WI38 (cell line): Measurements from ENCODE around the gene RTN1.

Experiments used
- H3K4me3 ChIP-seq: 2 replicates; pipeline ENCODE4 v1.5.1; 2011; ENCODE audit warnings: low read depth, mild to moderate bottlenecking, control low read depth, low read length
- TF ChIP-seq, protein P1 (sequence below): IDR thresholded peaks from 2 replicates; pipeline ENCODE4 v1.5.1; 2012; ENCODE audit warnings: low read depth, mild to moderate bottlenecking, control low read depth, low read length

The RTN1 gene

DNA sequence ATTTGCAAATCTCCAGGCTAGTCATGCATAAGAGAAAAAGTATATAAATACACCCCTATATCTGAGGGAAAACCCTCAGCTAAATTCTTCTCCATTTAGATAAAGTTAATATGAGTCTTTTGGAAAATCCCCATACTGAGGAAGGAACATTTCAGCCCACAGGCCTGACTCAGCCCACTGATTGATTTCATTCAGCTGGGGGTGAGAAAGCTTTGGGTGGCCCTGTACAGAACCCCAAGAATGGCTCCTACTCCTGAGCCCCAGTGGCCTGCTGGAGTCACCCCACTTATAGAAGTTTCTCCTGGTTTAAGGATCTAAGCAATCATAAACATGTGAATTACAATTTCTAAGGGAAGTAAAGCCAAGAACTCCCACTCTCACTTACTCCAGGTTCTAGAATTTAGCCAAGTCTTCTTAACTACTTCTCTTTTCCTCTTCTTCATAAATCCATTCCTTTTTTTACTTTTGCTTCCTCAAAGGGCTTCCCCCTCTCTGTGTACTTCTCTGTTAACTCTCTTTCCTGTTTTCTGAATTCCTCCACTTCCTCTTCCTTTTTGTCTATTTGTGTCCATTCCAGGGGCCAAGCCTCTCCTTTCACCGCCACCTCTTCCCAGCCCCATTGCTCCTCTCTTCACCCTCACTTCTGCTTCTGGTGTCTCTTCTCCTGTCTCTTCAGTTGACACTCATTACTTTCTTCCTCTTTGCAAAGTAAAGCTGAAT is 21.0 kb downstream of the RTN1 start:
- TF ChIP-seq, protein P1, sequence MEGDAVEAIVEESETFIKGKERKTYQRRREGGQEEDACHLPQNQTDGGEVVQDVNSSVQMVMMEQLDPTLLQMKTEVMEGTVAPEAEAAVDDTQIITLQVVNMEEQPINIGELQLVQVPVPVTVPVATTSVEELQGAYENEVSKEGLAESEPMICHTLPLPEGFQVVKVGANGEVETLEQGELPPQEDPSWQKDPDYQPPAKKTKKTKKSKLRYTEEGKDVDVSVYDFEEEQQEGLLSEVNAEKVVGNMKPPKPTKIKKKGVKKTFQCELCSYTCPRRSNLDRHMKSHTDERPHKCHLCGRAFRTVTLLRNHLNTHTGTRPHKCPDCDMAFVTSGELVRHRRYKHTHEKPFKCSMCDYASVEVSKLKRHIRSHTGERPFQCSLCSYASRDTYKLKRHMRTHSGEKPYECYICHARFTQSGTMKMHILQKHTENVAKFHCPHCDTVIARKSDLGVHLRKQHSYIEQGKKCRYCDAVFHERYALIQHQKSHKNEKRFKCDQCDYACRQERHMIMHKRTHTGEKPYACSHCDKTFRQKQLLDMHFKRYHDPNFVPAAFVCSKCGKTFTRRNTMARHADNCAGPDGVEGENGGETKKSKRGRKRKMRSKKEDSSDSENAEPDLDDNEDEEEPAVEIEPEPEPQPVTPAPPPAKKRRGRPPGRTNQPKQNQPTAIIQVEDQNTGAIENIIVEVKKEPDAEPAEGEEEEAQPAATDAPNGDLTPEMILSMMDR = no peak
- no peak overlapping the region for H3K4me3 ChIP-seq

DNA sequence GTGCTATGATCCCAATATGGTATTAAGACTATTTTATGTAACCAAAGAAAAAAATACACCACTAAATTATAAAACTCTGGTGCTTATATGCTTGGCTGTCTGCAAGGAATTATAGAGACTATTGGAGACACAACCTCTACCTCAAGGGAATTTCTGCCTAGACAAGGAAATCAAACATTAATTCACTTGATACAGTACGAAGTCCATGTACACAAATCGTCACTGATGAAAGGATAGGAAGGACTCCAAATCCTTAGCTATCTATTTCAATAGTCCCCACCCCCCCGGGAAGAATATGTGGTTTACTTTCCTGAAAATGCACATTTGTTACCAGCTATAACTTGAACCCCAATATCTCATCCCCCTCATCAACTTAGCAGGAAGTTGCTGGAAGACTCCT is 21.9 kb downstream of the RTN1 start:
- TF ChIP-seq, protein P1 = no peak

DNA sequence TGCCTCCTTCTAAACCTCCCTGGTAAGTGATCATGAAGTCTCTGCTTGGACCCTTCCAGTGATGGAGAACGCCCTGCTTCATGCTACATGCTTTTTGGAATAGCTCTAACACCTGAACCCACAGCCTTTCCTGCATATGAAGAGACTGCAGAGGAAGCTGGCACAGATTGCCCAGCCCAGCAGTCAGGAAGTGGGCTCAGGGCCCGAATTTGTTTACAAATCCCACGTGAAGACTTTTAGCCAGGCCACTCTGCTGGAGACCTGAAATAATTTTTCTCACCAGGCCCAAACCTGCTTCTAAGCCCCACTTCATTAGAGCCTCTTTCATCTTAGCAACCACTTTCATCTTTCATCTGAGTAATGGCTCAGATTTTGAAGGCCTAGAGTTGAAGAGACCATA is 22.9 kb downstream of the RTN1 start:
- TF ChIP-seq, protein P1 = no peak

More for the DNA sequence above, 21.9 kb downstream of the RTN1 start:
- H3K4me3 ChIP-seq = no peak overlapping the region

DNA sequence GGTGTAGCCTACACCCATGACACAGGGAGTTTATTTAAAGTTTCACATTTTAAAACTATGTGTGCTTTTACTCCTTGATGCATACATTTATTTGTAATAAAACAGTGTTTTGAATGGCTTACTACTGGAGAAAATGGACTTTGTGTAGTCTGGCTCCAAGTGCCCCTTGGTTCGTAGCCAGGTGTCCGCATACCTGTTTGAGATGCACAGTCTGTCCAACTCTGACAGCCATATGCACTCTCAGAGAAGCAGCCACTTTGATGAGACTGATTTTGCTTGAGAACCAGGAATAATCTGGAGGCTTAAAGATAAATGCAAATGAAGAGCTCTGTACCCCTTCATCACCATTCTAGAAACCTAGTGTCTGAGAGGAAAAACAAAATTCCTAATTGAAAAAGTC is 24.0 kb downstream of the RTN1 start:
- TF ChIP-seq, protein P1 = no peak

More for the DNA sequence above, 22.9 kb downstream of the RTN1 start:
- H3K4me3 ChIP-seq = no peak overlapping the region

DNA sequence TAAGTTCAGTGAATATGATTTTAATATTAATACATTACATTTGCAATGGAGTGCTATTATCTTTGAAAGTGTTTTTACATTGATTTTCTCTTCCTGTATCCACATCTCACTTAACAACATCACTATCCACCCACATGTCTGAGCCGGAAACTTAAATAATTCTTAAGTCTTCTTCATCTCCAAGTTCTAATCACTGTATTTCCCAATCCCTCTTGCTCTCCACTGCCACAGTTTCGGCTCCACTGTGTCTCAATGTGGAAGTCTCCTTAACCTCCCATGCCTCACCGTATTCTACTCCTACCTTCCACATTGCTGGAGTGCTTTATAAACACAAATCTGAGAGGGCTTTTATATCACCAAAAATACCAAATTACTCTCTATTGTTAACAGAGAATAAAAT is 25.3 kb downstream of the RTN1 start:
- H3K4me3 ChIP-seq = no peak overlapping the region
- TF ChIP-seq, protein P1 = no peak

More for the DNA sequence above, 24.0 kb downstream of the RTN1 start:
- no peak overlapping the region for H3K4me3 ChIP-seq

DNA sequence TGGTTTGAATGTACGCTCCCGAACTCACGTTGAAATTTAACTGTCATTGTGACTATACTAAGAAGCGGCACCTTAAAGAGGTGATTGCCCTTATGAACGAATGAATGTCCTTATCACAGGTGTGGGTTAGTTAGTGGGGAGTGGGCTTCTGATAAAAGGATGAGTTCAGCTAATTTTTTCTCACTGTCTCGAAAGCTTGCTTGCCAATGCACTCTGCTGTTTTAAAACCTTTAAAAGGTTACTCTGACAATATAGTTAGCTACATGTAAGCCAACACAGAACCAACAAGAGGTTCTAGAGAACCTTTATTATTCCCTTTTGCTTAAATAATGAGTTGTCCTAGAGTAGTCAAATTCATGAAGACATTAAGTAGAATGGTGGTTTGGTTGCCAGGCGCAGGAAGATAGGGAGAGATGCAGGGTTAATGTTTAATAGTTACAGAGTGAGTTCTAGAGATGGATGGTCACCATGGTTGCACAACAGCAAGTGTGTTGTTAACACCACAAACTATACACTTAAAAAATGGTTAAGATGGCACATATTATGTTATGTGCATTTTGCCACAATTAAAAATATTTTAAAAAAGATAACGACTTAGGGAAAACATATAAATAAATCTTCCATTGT is 26.3 kb downstream of the RTN1 start:
- H3K4me3 ChIP-seq = no peak overlapping the region
- TF ChIP-seq, protein P1 = no peak

DNA sequence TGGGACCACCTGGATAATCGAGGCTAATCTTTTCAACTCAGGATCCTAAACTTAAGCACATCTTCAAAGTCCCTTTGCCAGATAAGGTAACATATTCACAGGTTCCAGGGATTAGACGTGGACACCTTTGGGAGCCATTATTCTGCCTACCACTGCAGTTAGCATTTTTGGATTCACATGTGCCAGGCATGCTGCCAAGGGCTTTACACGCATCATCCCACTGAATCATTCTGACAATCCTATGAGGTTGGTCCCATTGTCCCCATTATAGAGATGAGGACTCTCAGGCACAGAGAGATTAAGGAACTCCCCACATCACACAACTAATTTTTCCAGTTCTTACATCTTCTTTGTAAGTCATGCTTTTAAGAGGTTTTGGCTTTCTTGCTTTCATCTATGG is 34.5 kb downstream of the RTN1 start:
- TF ChIP-seq, protein P1 = no peak

More for the DNA sequence above, 34.5 kb downstream of the RTN1 start:
- H3K4me3 ChIP-seq = no peak overlapping the region
